ENCODE data around the gene SRCAP. TPM values are rescaled to one million over a fixed set of nuclear protein-coding genes. Genes with fewer than 3 reads are reported as not detected.

The SRCAP gene
- total RNA-seq, 4 donors from 2014 or later: 17.2 to 42.6 (median 31.0) TPM

DNA sequence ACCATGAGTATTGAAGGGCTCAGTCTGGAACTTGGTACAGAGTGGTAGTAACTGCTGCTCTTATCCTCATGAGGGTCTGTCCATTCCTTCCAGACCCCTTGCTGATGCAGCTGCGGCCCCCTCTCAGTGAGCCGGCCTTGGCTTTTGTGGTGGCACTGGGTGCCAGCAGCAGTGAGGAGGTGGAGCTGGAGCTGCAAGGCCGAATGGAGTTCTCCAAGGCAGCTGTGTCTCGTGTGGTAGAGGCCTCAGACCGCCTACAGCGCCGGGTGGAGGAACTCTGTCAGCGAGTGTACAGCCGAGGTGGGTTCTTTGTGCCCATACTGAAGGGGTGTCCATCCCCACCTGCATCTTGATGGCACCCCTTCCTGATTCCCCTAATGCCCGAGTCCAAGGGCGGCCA is 65.1 kb downstream of the SRCAP start:
- no peak overlapping the region for H3K27ac ChIP-seq
- no peaks in the 10 kb centered on the region for H3K9me3 ChIP-seq
- no peak for DNase-seq (ENCODE audit: low spot score in 2 of 2)
- peaks cover 3 to 35% (median 17%) of the 10 kb centered on the region in 4 donors for H3K4me1 ChIP-seq
- TF ChIP-seq EP300 (IDR thresholded peaks at IDR 0.05) (no peak), POLR2A (IDR thresholded peaks at IDR 0.05) (no peak)
- TF ChIP-seq, protein P1, sequence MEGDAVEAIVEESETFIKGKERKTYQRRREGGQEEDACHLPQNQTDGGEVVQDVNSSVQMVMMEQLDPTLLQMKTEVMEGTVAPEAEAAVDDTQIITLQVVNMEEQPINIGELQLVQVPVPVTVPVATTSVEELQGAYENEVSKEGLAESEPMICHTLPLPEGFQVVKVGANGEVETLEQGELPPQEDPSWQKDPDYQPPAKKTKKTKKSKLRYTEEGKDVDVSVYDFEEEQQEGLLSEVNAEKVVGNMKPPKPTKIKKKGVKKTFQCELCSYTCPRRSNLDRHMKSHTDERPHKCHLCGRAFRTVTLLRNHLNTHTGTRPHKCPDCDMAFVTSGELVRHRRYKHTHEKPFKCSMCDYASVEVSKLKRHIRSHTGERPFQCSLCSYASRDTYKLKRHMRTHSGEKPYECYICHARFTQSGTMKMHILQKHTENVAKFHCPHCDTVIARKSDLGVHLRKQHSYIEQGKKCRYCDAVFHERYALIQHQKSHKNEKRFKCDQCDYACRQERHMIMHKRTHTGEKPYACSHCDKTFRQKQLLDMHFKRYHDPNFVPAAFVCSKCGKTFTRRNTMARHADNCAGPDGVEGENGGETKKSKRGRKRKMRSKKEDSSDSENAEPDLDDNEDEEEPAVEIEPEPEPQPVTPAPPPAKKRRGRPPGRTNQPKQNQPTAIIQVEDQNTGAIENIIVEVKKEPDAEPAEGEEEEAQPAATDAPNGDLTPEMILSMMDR (IDR thresholded peaks at IDR 0.05): no peak
- H3K27me3 ChIP-seq: no peaks in the 10 kb centered on the region
- 86 to 94% methylated on average over 10 to 11 of the region's 11 CpGs for WGBS, 2 donors
- peaks cover 21 to 68% (median 43%) of the 10 kb centered on the region in 3 donors for H3K36me3 ChIP-seq
- no peak overlapping the region for H3K4me3 ChIP-seq

GRCh38 chr16:30764816-30765465 is 66.0 kb downstream of the SRCAP start:
- TF ChIP-seq, protein P1 (IDR thresholded peaks at IDR 0.05): no peak
- no peak for TF ChIP-seq EP300 (IDR thresholded peaks at IDR 0.05)
- TF ChIP-seq POLR2A (IDR thresholded peaks at IDR 0.05): no peak
- no peaks in the 10 kb centered on the region for H3K9me3 ChIP-seq
- H3K27me3 ChIP-seq: no peaks in the 10 kb centered on the region
- H3K4me1 ChIP-seq: peaks cover 3 to 35% (median 17%) of the 10 kb centered on the region in 4 donors
- 91 to 94% methylated on average over 12 of the region's 12 CpGs for WGBS, 2 donors
- no peak for DNase-seq (ENCODE audit: low spot score in 2 of 2)
- H3K36me3 ChIP-seq: peaks cover 21 to 69% (median 46%) of the 10 kb centered on the region in 3 donors
- H3K4me3 ChIP-seq: no peak overlapping the region
- no peak overlapping the region for H3K27ac ChIP-seq

- Histone ChIP-seq H3K4me3 (no peak overlapping the region), H3K4me1 (peaks cover 3 to 24% (median 13%) of the 10 kb centered on the region in 4 donors), H3K36me3 (peaks cover 21 to 83% (median 47%) of the 10 kb centered on the region in 3 donors), H3K27me3 (no peaks in the 10 kb centered on the region), H3K27ac (no peak overlapping the region), H3K9me3 (no peaks in the 10 kb centered on the region)
- no peak for DNase-seq (ENCODE audit: low spot score in 2 of 2)
- WGBS, 2 donors: 91% methylated on average over 18 to 29 of the region's 29 CpGs
- TF ChIP-seq POLR2A (IDR thresholded peaks at IDR 0.05) (no peak), EP300 (IDR thresholded peaks at IDR 0.05) (no peak)
- TF ChIP-seq, protein P1 (IDR thresholded peaks at IDR 0.05): no peak
These were observed 67.4 kb downstream of the SRCAP start for GRCh38 chr16:30766206-30766932.

DNA sequence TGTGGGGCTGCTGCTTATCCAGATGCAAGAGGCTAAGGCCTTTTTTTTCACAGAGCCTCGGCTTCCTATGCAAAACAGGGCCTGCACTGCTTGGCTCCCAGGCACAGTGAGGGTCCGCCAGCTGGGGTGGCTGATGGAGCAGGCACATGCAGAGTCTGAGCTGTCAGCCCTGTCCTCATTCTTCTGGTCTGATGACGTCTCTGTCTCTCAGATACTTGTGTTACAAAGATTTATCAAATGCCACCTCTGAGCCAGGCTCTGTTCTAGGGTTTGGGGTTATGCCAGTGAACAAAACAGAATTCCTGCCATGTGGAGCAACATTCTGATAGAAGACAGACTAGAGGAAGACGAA is 67.9 kb downstream of the SRCAP start:
- 72 to 78% methylated on average over 4 of the region's 4 CpGs for WGBS, 2 donors
- Histone ChIP-seq H3K4me1 (peaks cover 3 to 22% (median 13%) of the 10 kb centered on the region in 4 donors), H3K27me3 (no peaks in the 10 kb centered on the region), H3K4me3 (no peak overlapping the region), H3K36me3 (peaks cover 21 to 89% (median 52%) of the 10 kb centered on the region in 3 donors), H3K9me3 (no peaks in the 10 kb centered on the region), H3K27ac (no peak overlapping the region)
- no peak for DNase-seq (ENCODE audit: low spot score in 2 of 2)
- TF ChIP-seq POLR2A (IDR thresholded peaks at IDR 0.05): no peak
- TF ChIP-seq EP300 (IDR thresholded peaks at IDR 0.05): no peak
- TF ChIP-seq, protein P1 (IDR thresholded peaks at IDR 0.05): no peak
